Panc1 (cell line): ENCODE data around the gene DAZAP1. TPM values are rescaled to one million over a fixed set of nuclear protein-coding genes. Genes with fewer than 3 reads are reported as not detected.
A peak's percentile ranks its signal among the peaks of the same experiment; 100 is the strongest.

Source experiments
- ATAC-seq: fragments of 200-7000 bp; cut with Tn5 transposase; 2 replicates; pipeline ENCODE4 v1.9.1; 2020; ENCODE audit warnings: mild to moderate bottlenecking, moderate library complexity
- BruUV-seq: library from RNA; stranded (reverse); fragments of 400-500 nt; replicated peaks from 2 replicates; lab custom pipeline; 2021; lab: Mats Ljungman, UMichigan
- CTCF ChIA-PET: fragments of 300-600 bp; sonication (Branson Sonifier 250); formaldehyde crosslinking; loops from one replicate; lab custom pipeline; 2022; ENCODE audit warnings: antibody characterized with exemption; lab: Charles Lee
- POLR2A ChIA-PET: fragments of 300-600 bp; sonication (Branson Sonifier 250); formaldehyde crosslinking; loops from one replicate; lab custom pipeline; 2022; ENCODE audit warnings: antibody characterized with exemption; lab: Charles Lee
- DNase-seq: peaks from one replicate; pipeline ENCODE4 v3.0.0-alpha.2; 2010; ENCODE audit warnings: low read depth, low spot score
- H3K27ac ChIP-seq: 2 replicates; pipeline ENCODE4 v1.5.1; 2011; ENCODE audit warnings: mild to moderate bottlenecking, low read length, inconsistent platforms
- H3K27me3 ChIP-seq: fragments of 200-500 bp; sonication (Bioruptor generic); 2 replicates; pipeline ENCODE4 v1.6.0; 2014; ENCODE audit warnings: low read length, inconsistent platforms; ENCODE audit not compliant: control insufficient read depth, insufficient read depth
- H3K36me3 ChIP-seq: fragments of 200-500 bp; sonication (Bioruptor generic); 2 replicates; pipeline ENCODE4 v1.5.1; 2014; ENCODE audit warnings: inconsistent platforms, mild to moderate bottlenecking, low read length, moderate library complexity; ENCODE audit not compliant: control insufficient read depth, insufficient read depth
- H3K4me1 ChIP-seq: 2 replicates; pipeline ENCODE4 v1.5.1; 2011; ENCODE audit warnings: inconsistent platforms, mild to moderate bottlenecking, low read length, moderate library complexity; ENCODE audit not compliant: control insufficient read depth, insufficient read depth
- H3K4me3 ChIP-seq, 2 experiments: 2 replicates each; pipeline ENCODE4 v1.5.1; 2011 to 2012; ENCODE audit warnings: low read depth in 2 of 2, low read length in 2 of 2, mild to moderate bottlenecking in 2 of 2, inconsistent platforms in 1 of 2, moderate library complexity in 1 of 2
- H3K9me3 ChIP-seq: fragments of 200-500 bp; sonication (Bioruptor generic); 2 replicates; pipeline ENCODE4 v1.5.1; 2014; ENCODE audit warnings: low read depth, mild to moderate bottlenecking, inconsistent platforms, low read length, moderate library complexity; ENCODE audit not compliant: control insufficient read depth, insufficient read depth
- CTCF ChIP-seq: fragments of 450-650 bp; IDR thresholded peaks from 2 replicates; pipeline ENCODE4 v1.5.1; 2017; ENCODE audit warnings: mild to moderate bottlenecking
- POLR2AphosphoS5 ChIP-seq: IDR thresholded peaks from 2 replicates; pipeline ENCODE4 v1.6.1; 2012; ENCODE audit warnings: mild to moderate bottlenecking, low read depth, low read length, moderate library complexity
- REST ChIP-seq, 2 experiments: IDR thresholded peaks; 2 replicates each; pipeline ENCODE4 v1.6.1; 2011 to 2012; ENCODE audit warnings: low read depth in 2 of 2, control low read depth in 1 of 2, low read length in 1 of 2, mild to moderate bottlenecking in 1 of 2, moderate library complexity in 1 of 2; ENCODE audit not compliant: insufficient read depth in 1 of 2
- SIN3A ChIP-seq: IDR thresholded peaks from 2 replicates; pipeline ENCODE4 v1.6.1; 2012; ENCODE audit warnings: low read depth, mild to moderate bottlenecking, low read length, moderate library complexity, borderline replicate concordance; ENCODE audit not compliant: insufficient read depth
- TCF7L2 ChIP-seq: IDR thresholded peaks from 2 replicates; pipeline ENCODE4 v1.6.1; 2011; ENCODE audit warnings: mild to moderate bottlenecking, low read depth, low read length, inconsistent platforms
- in situ Hi-C: cut with HindIII; loops from 2 replicates; pipeline ENCODE4 v1.10.0; 2016; ENCODE audit warnings: low sequenced_read_pairs, low pct_unique_long_range_greater_than_20kb
- intact Hi-C: fragments of 100-400 bp; cut with micrococcal nuclease; formaldehyde crosslinking; loops from one replicate; pipeline ENCODE4 v1.10.0; 2022; ENCODE audit not compliant: unreplicated experiment
- total RNA-seq: library from RNA; stranded (reverse); gene quantifications from one replicate; pipeline ENCODE4 v1.2.1, GENCODE V29; 2021; ENCODE audit not compliant: unreplicated experiment

DAZAP1 gene
- total RNA-seq, 1 experiment from 2014 or later = 195 TPM

DNA sequence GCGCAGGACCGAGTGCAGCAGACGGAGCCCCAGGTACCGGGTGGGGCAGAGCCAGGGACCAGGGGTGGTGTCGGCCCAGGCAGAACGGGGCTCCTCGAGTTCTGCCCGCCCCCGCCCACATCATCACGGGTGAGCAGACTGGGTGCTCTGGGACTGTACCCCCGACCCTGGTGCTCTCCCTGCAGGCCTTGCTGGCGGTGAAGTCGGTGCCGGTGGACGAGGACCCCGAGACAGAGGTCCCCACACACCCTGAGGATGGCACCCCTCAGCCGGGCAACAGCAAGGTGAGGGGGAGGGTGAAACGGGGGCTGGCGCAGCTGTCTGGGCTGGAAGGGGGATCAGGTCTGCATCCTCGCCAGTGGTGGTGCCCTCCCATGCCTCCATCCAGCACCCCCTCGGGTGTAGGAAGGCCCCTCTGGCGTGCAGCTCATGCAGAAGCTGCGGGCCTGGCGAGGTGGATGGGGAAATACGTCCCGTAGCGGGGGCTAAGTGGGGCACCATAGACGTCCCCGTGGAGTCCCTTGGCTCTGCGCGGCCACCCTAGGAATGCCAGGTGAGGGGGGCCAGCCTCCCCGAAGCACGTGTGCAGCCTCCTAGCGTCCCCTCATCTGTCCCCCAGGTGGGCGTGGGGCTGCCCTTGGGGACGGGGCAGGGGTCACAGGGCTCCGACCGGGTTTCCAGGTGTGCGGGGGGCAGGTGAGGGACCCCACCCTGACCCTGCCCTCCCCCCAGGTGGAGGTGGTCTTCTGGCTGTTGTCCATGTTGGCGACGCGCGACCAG, 48.9 kb downstream of the DAZAP1 start:
- Histone ChIP-seq H3K4me1 (no peaks in the 10 kb centered on the region; the same call in 1 of the 2 replicates), H3K27ac (no peak overlapping the region), H3K9me3 (no peaks in the 10 kb centered on the region), H3K36me3 (no peaks in the 10 kb centered on the region), H3K4me3 (no peak overlapping the region), H3K27me3 (no peaks in the 10 kb centered on the region)
- intact Hi-C loops (no loop called here), in situ Hi-C loops (no loop called here)
- ChIA-PET POLR2A (no interaction called here), CTCF (no interaction called here)
- no TSS peak for BruUV-seq
- no peak for DNase-seq
- no peak for TF ChIP-seq POLR2AphosphoS5
- ATAC-seq = no peak

DNA sequence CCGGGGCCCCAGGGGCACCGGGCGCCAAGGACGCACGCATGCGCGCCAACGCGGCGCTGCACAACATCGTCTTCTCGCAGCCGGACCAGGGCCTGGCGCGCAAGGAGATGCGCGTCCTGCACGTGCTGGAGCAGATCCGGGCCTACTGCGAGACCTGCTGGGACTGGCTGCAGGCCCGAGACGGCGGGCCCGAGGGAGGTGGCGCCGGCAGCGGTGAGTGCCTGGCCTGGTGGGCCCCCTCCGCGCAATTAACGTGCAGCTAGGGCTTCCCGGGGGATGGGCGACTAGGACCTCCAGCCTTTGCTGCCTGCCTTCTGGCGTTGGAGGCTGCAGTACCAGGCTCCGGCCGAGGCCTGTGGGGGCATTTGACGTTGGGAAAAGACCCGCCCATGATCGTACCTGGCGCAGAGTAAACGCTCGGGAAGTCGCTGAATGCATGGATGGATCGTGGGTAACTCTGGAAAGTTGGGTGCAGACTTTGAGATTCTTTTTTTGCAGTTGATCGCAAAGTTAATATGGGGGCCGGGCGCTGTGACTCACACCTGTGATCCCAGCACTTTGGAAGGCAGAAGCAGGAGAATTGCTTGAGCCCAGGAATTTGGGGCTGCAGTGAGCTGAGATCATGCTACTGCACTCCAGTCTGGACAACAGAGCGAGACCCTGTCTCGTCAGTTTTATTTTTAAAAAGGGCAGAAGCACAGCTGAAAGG, 49.8 kb downstream of the DAZAP1 start:
- intact Hi-C loops = no loop called here
- ATAC-seq (no peak), DNase-seq (no peak)
- H3K4me3 ChIP-seq = no peak overlapping the region
- ChIA-PET CTCF (no interaction called here), POLR2A (interaction anchor here (0.6 kb wide), 1 partner anchor 15 kb away, joined by 6 read pairs; no protein-coding TSS in a partner anchor)
- no peaks in the 10 kb centered on the region; the same call in 1 of the 2 replicates for H3K4me1 ChIP-seq
- in situ Hi-C loops = no loop called here
- no TSS peak for BruUV-seq
- H3K27ac ChIP-seq = no peak overlapping the region
- no peak for TF ChIP-seq POLR2AphosphoS5
- TF ChIP-seq CTCF = no peak
- no peak for TF ChIP-seq TCF7L2
- H3K9me3 ChIP-seq = no peaks in the 10 kb centered on the region
- no peaks in the 10 kb centered on the region for H3K27me3 ChIP-seq
- H3K36me3 ChIP-seq = no peaks in the 10 kb centered on the region

GRCh38 chr19:1457892-1458291, 50.5 kb downstream of the DAZAP1 start:
- CTCF ChIA-PET = no interaction called here
- TF ChIP-seq POLR2AphosphoS5 (0 out of 2 replicates have a peak, but pooled peaks have one; percentile 42), TCF7L2 (no peak)
- ATAC-seq = no peak
- Histone ChIP-seq H3K36me3 (no peaks in the 10 kb centered on the region), H3K4me1 (no peaks in the 10 kb centered on the region; the same call in 1 of the 2 replicates), H3K27me3 (no peaks in the 10 kb centered on the region), H3K27ac (no peak overlapping the region), H3K4me3 (no peak overlapping the region), H3K9me3 (no peaks in the 10 kb centered on the region)
- no TSS peak for BruUV-seq
- intact Hi-C loops (no loop called here), in situ Hi-C loops (no loop called here)
- no peak for DNase-seq
- POLR2A ChIA-PET = interaction anchor here (0.6 to 0.7 kb wide), 2 partner anchors 14 to 190 kb away, joined by 5 to 6 read pairs; no protein-coding TSS in a partner anchor

- in situ Hi-C loops (no loop called here), intact Hi-C loops (no loop called here)
- ChIA-PET CTCF (interaction anchor here (0.6 kb wide), 1 partner anchor 297 kb away, joined by 3 read pairs; no protein-coding TSS in a partner anchor), POLR2A (no interaction called here)
- H3K36me3 ChIP-seq = no peaks in the 10 kb centered on the region
- TF ChIP-seq SIN3A (no peak), TCF7L2 (no peak), POLR2AphosphoS5 (no peak), CTCF (no peak), REST (IDR thresholded peaks at IDR 0.05; ENCODE audit: insufficient read depth in 1 of 2, low read depth in 2 of 2, low read length in 1 of 2) (no peak)
- ATAC-seq (no peak), DNase-seq (no peak)
- no peaks in the 10 kb centered on the region; the same call in 1 of the 2 replicates for H3K4me1 ChIP-seq
- BruUV-seq = TSS peak; percentile 65
- H3K4me3 ChIP-seq = no peak overlapping the region
- H3K27me3 ChIP-seq = no peaks in the 10 kb centered on the region
- no peak overlapping the region for H3K27ac ChIP-seq
- H3K9me3 ChIP-seq = no peaks in the 10 kb centered on the region
Observed at GRCh38 chr19:1459479-1459878, 52.1 kb downstream of the DAZAP1 start.
